Vagina (tissue), 2 donors: ENCODE results near the gene MICALL1. TPM values are rescaled to one million over a fixed set of nuclear protein-coding genes. Genes with fewer than 3 reads are reported as not detected.
A peak's percentile ranks its signal among the peaks of the same experiment; 100 is the strongest.

Experiments
- DNase-seq, 2 donors: peaks; one replicate each; pipeline ENCODE4 v3.0.0-alpha.2; 2017; ENCODE audit errors: extremely low spot score in 2 of 2
- H3K27ac ChIP-seq: fragments of 200-600 bp; sonication (generic); one replicate; pipeline ENCODE4 v1.5.1; 2019
- H3K27me3 ChIP-seq: fragments of 200-600 bp; sonication (generic); one replicate; pipeline ENCODE4 v1.5.1; 2019
- H3K36me3 ChIP-seq, 2 donors: fragments of 200-600 bp; sonication (generic); one replicate each; pipeline ENCODE4 v1.5.1; 2017 to 2019
- H3K4me1 ChIP-seq: fragments of 200-600 bp; sonication (generic); one replicate; pipeline ENCODE4 v1.5.1; 2019
- H3K4me3 ChIP-seq, 2 donors: fragments of 200-600 bp; sonication (generic); 1 replicate in 1 of 2; 2 replicates in 1 of 2; pipeline ENCODE4 v1.5.1; 2016 to 2019
- H3K9me3 ChIP-seq: fragments of 200-600 bp; sonication (generic); one replicate; pipeline ENCODE4 v1.5.1; 2019
- CTCF ChIP-seq, 3 experiments: fragments of 450-650 bp in 2 of 3; fragments of 200-600 bp in 1 of 3; sonication (generic) in 1 of 3; IDR thresholded peaks; one replicate each; pipeline ENCODE4 v1.5.1; 2017 to 2019; ENCODE audit warnings: antibody characterized with exemption in 3 of 3, mild to moderate bottlenecking in 2 of 3, moderate library complexity in 2 of 3
- POLR2A ChIP-seq, 2 donors: fragments of 450-650 bp; IDR thresholded peaks; one replicate each; pipeline ENCODE4 v1.6.1; 2017; ENCODE audit warnings: antibody characterized with exemption in 2 of 2, mild to moderate bottlenecking in 2 of 2, moderate library complexity in 2 of 2
- POLR2AphosphoS5 ChIP-seq, 2 donors: sonication (generic); formaldehyde crosslinking; IDR thresholded peaks; one replicate each; pipeline ENCODE4 v1.9.0; 2017; ENCODE audit warnings: antibody characterized with exemption in 2 of 2, mild to moderate bottlenecking in 2 of 2, low read depth in 1 of 2; ENCODE audit not compliant: insufficient read depth in 1 of 2
- intact Hi-C: fragments of 100-400 bp; cut with DNase I; formaldehyde crosslinking; loops from one replicate; pipeline ENCODE4 v1.15.1; 2023
- total RNA-seq: library from RNA; depleted of rRNA; stranded (reverse); fragments of >200 nt; gene quantifications from one replicate; pipeline ENCODE4 v1.2.3, GENCODE V29; 2016

MICALL1 gene
- total RNA-seq, 1 donor from 2014 or later, result 112 TPM

- Histone ChIP-seq H3K4me3 (no peak overlapping the region), H3K9me3 (no peaks in the 10 kb centered on the region), H3K27ac (no peak overlapping the region), H3K4me1 (peaks cover 16% of the 10 kb centered on the region), H3K27me3 (no peaks in the 10 kb centered on the region), H3K36me3 (peaks cover 0 to 70% of the 10 kb centered on the region in 2 donors)
- intact Hi-C loops, result no loop called here
- peak in 1 of 2 donors; percentile 92 for DNase-seq
- no peak for TF ChIP-seq POLR2A (IDR thresholded peaks at IDR 0.05)
- no peak for TF ChIP-seq CTCF (IDR thresholded peaks at IDR 0.05)
- TF ChIP-seq POLR2AphosphoS5 (IDR thresholded peaks at IDR 0.05; ENCODE audit: insufficient read depth in 1 of 2, low read depth in 1 of 2), result no peak
Measured at GRCh38 chr22:37926771-37927636, 20.9 kb downstream of the MICALL1 start.

GRCh38 chr22:37927637-37927936, 21.5 kb downstream of the MICALL1 start:
- H3K27ac ChIP-seq, result no peak overlapping the region
- no peaks in the 10 kb centered on the region for H3K9me3 ChIP-seq
- no peaks in the 10 kb centered on the region for H3K27me3 ChIP-seq
- H3K36me3 ChIP-seq, result peaks cover 0 to 76% of the 10 kb centered on the region in 2 donors
- no peak overlapping the region for H3K4me3 ChIP-seq
- peaks cover 21% of the 10 kb centered on the region for H3K4me1 ChIP-seq
- TF ChIP-seq POLR2A (IDR thresholded peaks at IDR 0.05) (no peak), POLR2AphosphoS5 (IDR thresholded peaks at IDR 0.05; ENCODE audit: insufficient read depth in 1 of 2, low read depth in 1 of 2) (no peak), CTCF (IDR thresholded peaks at IDR 0.05) (no peak)
- intact Hi-C loops, result no loop called here
- DNase-seq, result no peak

- Histone ChIP-seq H3K9me3 (no peaks in the 10 kb centered on the region), H3K27me3 (no peaks in the 10 kb centered on the region), H3K4me3 (no peak overlapping the region), H3K4me1 (peaks cover 39% of the 10 kb centered on the region), H3K36me3 (peaks cover 0 to 68% of the 10 kb centered on the region in 2 donors), H3K27ac (peak overlapping the region; percentile 57)
- TF ChIP-seq POLR2A (IDR thresholded peaks at IDR 0.05) (no peak), POLR2AphosphoS5 (IDR thresholded peaks at IDR 0.05; ENCODE audit: insufficient read depth in 1 of 2, low read depth in 1 of 2) (no peak), CTCF (IDR thresholded peaks at IDR 0.05) (no peak)
- no peak for DNase-seq
- intact Hi-C loops, result no loop called here
Measured at GRCh38 chr22:37929390-37929789, 23.3 kb downstream of the MICALL1 start.

GRCh38 chr22:37930270-37930951, 24.3 kb downstream of the MICALL1 start:
- Histone ChIP-seq H3K9me3 (no peaks in the 10 kb centered on the region), H3K4me3 (no peak overlapping the region), H3K27me3 (no peaks in the 10 kb centered on the region), H3K36me3 (peaks cover 0 to 75% of the 10 kb centered on the region in 2 donors), H3K4me1 (peaks cover 41% of the 10 kb centered on the region), H3K27ac (peak overlapping the region; percentile 57)
- no peak for TF ChIP-seq POLR2A (IDR thresholded peaks at IDR 0.05)
- TF ChIP-seq POLR2AphosphoS5 (IDR thresholded peaks at IDR 0.05; ENCODE audit: insufficient read depth in 1 of 2, low read depth in 1 of 2), result no peak
- TF ChIP-seq CTCF (IDR thresholded peaks at IDR 0.05), result no peak
- intact Hi-C loops, result loop anchor here (10.0 kb wide), 1 partner anchor 46 kb away; no protein-coding TSS in a partner anchor
- no peak for DNase-seq
